NCI-H187 treated with DMSO at 0.1 percent for 48 hours (cell line): ENCODE data around the gene RBMS1.

Source experiments
- DNase-seq: peaks from one replicate; lab custom pipeline; 2025; lab: John Stamatoyannopoulos, UW

The RBMS1 gene

GRCh38 chr2:160493227-160494028 lies at the start of gene RBMS1:
TSS of gene RBMS1 (minus strand) at chr2:160493807. CDS start at chr2:160493363, 444 bp downstream.
- no peak for DNase-seq

DNA sequence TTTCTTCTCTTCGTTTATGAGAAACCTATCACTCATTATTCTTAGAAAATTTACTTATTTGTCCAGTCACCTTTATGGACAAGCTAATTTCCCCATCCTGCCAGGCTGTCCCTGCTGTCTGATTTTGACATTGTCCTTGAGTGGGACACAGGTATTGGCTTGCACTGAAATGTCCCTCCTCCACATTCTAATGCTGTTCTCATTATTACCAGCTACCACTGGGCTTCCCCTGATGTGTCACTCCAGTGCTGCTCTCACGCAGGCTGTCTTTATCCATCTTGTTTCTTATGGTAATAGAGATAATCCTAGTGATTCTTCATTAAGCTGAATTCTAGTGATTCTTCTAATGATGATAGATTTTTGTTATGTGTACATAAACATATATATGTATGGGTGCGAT lies 48.1 kb upstream of the RBMS1 start:
- DNase-seq = no peak

DNA sequence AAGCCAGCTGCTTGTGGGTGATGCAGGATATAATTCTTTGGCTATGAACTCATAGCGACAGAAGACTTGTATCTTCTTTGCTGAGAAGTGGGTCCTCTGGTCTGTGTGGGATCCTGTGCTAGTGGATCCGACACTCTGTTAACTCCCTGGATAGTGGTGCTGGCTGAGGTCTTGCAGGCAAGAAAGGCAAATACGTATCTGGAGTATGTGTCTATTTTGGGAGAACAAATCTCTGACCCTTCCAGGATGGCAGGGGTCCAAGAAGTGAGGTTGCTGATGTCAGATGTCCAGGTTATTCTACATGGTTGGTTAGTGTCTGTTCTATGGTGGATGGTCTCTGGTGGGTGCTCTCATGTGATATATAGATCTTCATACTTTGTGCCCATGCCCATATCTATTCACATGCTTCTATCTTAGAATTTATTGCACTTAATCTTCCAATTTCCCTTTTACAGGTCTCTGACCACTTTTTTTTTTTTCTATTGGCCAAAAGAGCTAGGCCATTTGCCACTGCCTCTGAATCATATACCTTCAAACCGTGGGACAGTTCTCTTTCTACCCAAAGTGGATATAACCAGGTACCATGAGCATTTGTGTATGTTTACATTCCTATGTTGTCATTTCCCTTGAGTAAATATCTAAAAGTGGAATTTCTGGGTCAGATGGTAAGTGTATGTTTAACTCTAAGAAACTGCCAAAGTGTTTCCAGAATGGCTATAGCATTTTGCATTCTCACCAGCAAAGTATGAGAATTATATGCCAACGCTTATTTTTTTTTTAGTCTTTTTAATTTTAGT lies 45.1 kb upstream of the RBMS1 start:
- no peak for DNase-seq

DNA sequence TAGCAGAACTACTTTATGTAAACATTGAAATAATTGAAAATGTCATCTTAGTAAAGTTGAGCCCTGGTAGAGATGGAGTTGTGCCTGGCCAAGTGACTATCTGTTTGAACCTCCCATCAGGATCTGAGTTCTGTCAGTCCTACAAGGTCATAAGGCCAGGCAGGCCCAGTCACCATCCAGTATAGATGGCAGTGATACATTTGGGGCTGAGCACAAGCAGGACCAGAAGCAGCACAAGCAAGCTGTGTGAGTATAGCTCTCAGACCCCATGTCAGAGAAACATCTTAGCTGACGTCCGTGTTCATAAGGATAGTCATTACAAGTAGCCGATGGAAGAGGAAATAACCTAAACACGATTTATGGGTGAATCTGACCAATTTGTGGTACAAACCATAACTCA lies 44.5 kb upstream of the RBMS1 start:
- DNase-seq = no peak

DNA sequence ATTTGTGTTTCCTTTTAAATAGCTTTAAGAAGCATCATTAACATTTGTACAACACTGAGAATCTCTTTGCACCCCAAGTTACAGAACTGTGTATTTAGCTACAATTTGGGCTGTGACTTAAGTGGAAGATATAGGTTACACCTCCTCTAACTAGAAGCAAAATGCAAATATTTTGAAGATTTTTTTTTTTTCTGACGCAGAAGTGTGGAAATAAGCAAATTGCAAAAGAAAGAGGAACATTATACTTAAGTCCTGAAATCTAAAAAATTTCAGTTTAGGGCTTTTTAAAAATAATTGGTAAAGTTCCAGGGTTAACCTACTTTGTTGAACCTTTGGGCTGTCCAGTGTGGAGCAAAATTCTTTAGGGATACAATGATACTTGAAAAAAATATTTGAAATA lies 41.4 kb upstream of the RBMS1 start:
- no peak for DNase-seq

- no peak for DNase-seq
Measured at GRCh38 chr2:160534249-160534648, 40.6 kb upstream of the RBMS1 start.

- no peak for DNase-seq
Measured at GRCh38 chr2:160533482-160533881, 39.9 kb upstream of the RBMS1 start.

- no peak for DNase-seq
Measured at GRCh38 chr2:160532388-160532787, 38.8 kb upstream of the RBMS1 start.

GRCh38 chr2:160522951-160523710 lies 29.5 kb upstream of the RBMS1 start:
- DNase-seq = no peak

DNA sequence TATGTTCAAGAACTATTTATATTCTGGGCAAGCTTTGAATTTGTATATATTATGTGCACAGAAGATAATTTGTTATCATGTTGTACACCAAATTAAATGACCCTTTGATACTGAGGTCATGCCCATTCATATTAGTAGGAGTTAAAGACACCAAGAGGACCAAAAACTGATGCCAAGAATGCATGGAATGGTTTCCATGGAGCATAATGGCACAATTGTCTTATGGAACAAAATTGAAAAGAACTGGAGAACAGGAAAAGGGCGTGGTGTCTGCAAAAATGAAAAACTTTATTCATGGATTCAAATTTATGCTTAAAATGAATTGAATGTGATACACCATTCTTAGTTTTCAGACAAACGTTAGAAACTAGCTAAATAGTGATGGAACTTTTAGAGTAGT lies 24.1 kb upstream of the RBMS1 start:
- DNase-seq = no peak

DNA sequence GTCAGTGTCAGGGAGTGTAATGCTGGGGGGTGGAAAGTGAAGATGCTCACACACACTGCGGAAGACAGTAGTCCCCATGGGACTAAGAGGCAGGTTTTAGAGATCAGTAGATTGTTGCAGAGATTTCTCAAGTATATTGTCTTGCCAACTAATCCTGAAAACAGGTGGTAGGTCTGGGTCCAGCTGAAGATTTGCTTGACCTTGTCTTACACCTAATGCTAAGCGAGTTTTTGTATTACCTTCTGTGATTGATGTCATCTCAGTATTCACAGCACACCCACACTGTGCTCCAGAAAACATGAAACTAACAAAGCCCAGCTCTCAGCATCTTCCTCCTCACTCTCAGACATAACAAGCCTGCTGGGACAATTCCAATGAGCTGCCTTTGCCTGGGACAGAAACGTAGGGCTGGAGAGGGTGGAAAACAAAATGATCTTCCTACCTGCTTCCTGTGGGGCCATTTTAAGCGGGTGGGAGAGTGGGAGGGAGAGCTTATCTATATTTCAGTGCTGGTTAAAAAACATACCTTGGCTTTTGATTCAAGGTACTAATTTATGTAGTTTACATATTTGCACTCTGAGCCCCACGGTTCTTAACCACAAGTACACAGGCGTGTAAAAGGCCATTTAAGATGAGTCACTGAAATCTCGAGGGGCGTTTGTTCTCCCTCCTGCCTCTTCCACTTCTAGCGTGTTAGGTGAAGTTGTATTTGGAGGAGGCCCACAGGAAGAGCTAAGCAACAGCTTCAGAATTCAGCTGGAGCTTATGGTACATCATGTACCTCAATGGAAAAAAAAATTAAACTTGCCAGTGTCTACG lies 23.1 kb upstream of the RBMS1 start:
- DNase-seq = no peak

DNA sequence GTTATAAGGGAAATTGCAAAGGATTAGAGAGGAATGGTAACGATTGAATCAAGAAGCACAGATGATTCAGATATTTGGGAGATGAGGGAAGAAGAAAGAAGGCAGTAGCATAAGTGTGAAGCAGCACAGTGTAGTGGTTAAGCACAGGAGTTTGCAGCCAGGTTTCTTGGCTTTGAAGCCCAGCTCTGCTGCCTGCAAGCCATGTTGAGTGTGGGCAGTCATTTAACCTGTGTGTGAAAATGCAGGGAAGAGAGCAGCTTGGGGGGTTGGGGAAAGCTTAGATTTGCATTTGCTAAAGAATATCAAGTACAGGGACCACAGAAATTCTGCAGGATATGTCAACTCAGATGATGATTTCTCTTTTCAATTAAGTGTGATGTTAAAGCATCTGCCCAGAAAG lies 21.5 kb upstream of the RBMS1 start:
- DNase-seq = no peak

DNA sequence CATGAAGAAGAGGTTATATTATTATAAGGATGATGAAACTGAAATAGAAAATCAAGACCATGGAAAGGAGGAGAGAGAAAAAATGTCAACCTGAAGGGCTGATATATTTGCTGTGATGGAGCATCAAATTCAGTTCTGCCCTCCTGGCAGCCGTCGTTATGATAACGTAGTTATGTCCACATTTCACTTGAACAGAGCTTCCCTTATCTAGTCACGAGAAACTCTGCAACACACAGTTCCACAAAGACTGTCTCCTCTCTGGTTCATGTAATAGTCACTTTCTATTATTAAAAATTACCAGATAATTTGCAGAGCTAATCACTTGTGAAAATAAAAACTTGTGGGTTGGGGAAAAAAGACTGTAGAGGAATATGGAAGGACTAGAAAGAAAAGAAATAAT lies 19.5 kb upstream of the RBMS1 start:
- no peak for DNase-seq

GRCh38 chr2:160512491-160512890 lies 18.9 kb upstream of the RBMS1 start:
- no peak for DNase-seq

DNA sequence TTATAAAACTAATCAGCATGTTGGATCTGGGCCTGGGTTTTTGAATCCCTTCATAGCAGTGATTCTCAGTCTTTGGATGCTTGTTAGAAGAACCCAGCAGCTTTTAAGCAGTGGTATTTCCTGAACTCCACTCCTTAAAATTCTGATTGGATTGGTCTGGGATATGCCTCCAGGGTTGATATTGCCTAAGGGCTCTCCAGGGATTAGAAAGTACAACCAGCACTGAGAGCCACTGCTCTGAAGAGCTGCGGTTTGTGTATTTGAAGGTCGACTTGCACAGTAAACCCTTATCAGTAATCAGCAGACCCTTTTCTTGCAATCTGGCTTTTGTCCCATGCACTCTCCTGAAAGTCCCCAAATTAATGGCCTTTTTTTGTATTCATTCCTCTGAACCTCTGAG lies 17.0 kb upstream of the RBMS1 start:
- no peak for DNase-seq

DNA sequence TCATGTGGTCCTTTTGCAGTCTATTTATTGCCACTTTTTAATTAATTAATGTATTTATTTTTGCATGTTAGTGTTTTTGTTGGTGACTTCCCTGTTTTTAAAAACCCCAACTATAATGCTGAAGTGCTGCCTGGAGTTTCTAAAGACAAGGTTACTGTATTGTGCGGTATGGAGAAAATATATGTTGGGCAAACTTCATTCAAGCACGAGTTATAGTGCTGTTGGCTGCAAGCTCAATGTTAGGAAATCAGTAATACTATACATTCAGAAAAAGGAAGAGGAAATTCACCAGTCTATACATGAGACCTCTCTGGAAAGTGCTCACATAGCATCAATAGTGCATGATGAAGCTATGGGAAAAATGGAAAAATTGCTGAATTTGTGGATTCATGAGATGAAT lies 15.4 kb upstream of the RBMS1 start:
- DNase-seq = no peak

DNA sequence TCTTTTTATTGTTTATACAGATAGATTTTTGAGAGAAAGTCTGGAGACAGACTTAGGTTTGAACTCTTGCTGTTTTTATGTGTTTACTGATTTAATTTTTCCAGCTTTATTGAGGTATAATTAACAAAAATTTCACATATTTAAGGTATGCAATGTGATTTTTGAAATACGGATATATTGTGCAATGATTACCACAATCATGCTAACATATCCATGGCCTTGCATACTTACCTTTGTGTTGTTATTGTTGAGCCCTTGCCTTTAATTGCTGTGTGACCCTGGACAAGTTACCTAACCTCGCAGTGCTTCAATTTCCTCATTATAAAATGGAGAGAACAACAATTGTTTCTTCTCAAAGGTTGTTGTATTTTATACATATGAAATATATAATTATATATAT lies 13.9 kb upstream of the RBMS1 start:
- no peak for DNase-seq

GRCh38 chr2:160507046-160507407 lies 13.4 kb upstream of the RBMS1 start:
- no peak for DNase-seq

DNA sequence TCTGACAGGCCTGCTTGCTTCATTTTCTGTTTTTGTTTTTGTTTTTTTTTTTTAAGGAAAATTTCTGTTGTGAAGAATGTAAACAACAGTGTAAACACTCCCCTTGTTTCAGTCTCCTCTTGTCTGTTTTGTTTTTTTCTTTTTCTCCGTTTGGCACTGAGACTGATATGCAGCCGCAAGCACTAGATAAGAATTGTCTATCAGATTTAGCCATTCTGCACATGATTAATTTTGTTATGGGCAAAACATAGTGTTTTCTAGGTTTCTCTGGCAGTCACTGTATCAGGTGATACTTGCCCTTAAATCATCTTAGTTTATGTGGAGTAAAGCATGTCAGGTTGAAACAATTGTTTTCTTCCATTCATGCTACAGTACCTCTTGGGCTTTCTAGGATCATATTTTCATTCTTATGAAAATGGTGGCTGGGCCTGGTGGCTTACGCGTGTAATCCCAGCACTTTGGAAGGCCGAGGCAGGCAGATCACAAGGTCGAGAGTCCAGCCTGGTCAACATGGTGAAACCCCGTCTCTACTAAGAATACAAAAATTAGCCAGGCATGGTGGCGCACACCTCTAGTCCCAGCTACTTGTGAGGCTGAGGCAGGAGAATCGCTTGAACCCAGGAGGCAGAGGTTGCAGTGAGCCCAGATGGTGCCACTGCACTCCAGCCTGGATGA lies 12.9 kb upstream of the RBMS1 start:
- no peak for DNase-seq

DNA sequence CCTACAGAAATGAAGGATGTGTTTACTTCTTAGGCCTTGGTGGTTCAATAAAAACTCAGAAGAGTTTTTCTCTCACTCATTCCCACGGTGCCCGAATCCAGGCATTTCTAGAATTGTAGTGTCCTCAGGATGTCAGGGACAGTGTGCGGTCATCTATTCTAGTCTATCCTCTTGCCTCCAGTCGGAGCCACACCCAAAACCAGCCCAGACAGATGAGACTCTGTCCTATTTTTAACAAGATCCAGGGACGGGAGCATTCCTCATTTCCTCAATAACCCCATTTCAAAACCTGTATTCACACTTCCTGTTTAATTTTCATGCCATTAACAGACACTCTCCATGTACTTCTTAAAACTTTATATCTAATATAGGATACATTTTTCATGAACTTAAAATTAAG lies 11.6 kb upstream of the RBMS1 start:
- DNase-seq = no peak

DNA sequence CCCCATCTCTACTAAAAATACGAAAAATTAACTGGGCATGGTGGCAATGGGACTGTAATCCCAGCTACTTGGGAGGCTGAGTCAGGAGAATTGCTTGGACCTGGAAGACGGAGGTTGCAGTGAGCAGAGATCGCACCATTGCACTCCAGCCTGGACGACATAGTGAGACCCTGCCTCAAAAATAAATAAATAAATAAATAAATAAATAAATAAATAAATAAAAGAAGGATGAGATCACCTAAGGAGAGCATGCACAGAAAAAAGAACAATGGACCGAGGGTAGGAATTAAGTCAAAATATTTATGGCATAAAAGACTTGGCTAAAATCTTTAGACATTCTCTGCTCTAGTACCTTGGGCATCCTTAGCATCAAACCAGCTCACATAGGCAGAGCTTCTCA lies 8.9 kb upstream of the RBMS1 start:
- no peak for DNase-seq
